ENCODE data around the gene DEFB121. TPM values are rescaled to one million over a fixed set of nuclear protein-coding genes. Genes with fewer than 3 reads are reported as not detected.

The DEFB121 gene
- total and polyA plus RNA-seq, 2 of the 8 experiments (the other 6 are each of a cell fraction or from before 2014, with no cell fraction given), result not detected

- no peak for TF ChIP-seq CHD7 (IDR thresholded peaks at IDR 0.05; ENCODE audit: insufficient replicate concordance, low read length)
- no peak for TF ChIP-seq FOSL1 (IDR thresholded peaks at IDR 0.05; ENCODE audit: insufficient read depth, low read depth, low read length)
- no peak for TF ChIP-seq POLR2AphosphoS5 (IDR thresholded peaks at IDR 0.05; ENCODE audit: low read depth, low read length)
- TF ChIP-seq SP4 (IDR thresholded peaks at IDR 0.05; ENCODE audit: low read length), result no peak
These were observed 12.3 kb upstream of the DEFB121 start (continued) for GRCh38 chr20:31418307-31418706.
